OCI-LY1 (cell line): ENCODE results near the gene MAD1L1.
"Not testable (repeated sequence)": the region's sequence is repeated elsewhere in the genome, so short reads cannot be mapped to it uniquely, and the experiment has no call there.

Source experiments
- EZH2 ChIP-seq: fragments of 200-600 bp; sonication (generic), shearing (Covaris generic); IDR thresholded peaks from 2 replicates; pipeline ENCODE4 v1.8.0; 2017; ENCODE audit warnings: borderline replicate concordance, mixed run types, mild to moderate bottlenecking, antibody characterized with exemption, low read length, moderate library complexity, mixed read lengths
- TF ChIP-seq, protein P1 (sequence below): fragments of 200-600 bp; sonication (generic), shearing (Covaris generic); IDR thresholded peaks from 2 replicates; pipeline ENCODE4 v1.5.1; 2017; ENCODE audit warnings: mild to moderate bottlenecking, antibody characterized with exemption, low read length, moderate library complexity, mixed read lengths

DNA sequence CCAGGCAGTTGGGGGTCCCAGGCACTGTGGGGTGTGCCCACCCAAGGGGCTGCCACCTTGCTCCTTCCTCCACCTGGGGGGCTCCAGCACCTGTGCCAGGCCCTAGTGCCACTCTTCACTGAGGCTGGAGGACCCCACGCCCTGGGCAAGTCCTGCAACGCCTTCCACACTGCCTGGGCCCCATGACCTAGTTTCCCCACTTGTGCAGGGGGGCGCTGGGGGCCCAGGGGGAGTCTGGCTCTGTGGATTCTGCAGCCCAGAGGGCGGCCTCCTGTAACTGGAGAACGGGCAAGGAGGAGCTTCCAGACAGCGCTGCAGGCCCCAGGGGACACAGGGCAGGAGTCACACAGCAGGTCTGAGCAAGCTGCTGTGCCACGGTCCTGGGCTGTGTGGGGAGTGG is 416.3 kb downstream of the MAD1L1 start:
- TF ChIP-seq, protein P1, sequence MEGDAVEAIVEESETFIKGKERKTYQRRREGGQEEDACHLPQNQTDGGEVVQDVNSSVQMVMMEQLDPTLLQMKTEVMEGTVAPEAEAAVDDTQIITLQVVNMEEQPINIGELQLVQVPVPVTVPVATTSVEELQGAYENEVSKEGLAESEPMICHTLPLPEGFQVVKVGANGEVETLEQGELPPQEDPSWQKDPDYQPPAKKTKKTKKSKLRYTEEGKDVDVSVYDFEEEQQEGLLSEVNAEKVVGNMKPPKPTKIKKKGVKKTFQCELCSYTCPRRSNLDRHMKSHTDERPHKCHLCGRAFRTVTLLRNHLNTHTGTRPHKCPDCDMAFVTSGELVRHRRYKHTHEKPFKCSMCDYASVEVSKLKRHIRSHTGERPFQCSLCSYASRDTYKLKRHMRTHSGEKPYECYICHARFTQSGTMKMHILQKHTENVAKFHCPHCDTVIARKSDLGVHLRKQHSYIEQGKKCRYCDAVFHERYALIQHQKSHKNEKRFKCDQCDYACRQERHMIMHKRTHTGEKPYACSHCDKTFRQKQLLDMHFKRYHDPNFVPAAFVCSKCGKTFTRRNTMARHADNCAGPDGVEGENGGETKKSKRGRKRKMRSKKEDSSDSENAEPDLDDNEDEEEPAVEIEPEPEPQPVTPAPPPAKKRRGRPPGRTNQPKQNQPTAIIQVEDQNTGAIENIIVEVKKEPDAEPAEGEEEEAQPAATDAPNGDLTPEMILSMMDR: not testable (repeated sequence)
- TF ChIP-seq EZH2: not testable (repeated sequence)
